Pancreas (tissue), 10 donors: ENCODE data around the gene ADGRE3. TPM values are rescaled to one million over a fixed set of nuclear protein-coding genes. Genes with fewer than 3 reads are reported as not detected.

Experiments
- ATAC-seq, 4 donors: fragments of 200-7000 bp; cut with Tn5 transposase; one replicate each; pipeline versions ENCODE4 v1.8.0 to v1.9.1; 2020; ENCODE audit warnings: mild to moderate bottlenecking in 4 of 4, moderate library complexity in 4 of 4
- DNase-seq, 6 donors: peaks; one replicate each; pipeline ENCODE4 v3.0.0-alpha.2; 2020
- FAIRE-seq: peaks from 2 replicates; lab custom pipeline; 2012; peaks lifted over from hg19 to GRCh38; lab: Jason Lieb, UNC
- H3K27ac ChIP-seq, 4 donors: fragments of 200-600 bp; sonication (generic); 1 replicate in 3 of 4; 2 replicates in 1 of 4; pipeline versions ENCODE4 v1.5.0 to v1.8.0; 2020
- H3K27me3 ChIP-seq, 4 donors: fragments of 200-600 bp; one replicate each; pipeline ENCODE4 v1.8.0; 2021
- H3K36me3 ChIP-seq, 3 donors: fragments of 200-600 bp; sonication (generic) in 1 of 3; one replicate each; pipeline versions ENCODE4 v1.5.0 to v1.8.0; 2020 to 2021
- H3K4me1 ChIP-seq, 3 donors: fragments of 200-600 bp; one replicate each; pipeline ENCODE4 v1.8.0; 2021
- H3K4me3 ChIP-seq, 4 donors: fragments of 200-600 bp; sonication (generic) in 2 of 4; one replicate each; pipeline versions ENCODE4 v1.5.0 to v1.8.0; 2020 to 2021
- H3K9me3 ChIP-seq, 4 donors: fragments of 200-600 bp; one replicate each; pipeline ENCODE4 v1.8.0; 2021
- WGBS, 2 donors: extraction: QIAGEN DNeasy Blood & Tissue Kit; methylation state at CpG; one replicate each; pipeline ENCODE4 v1.1.7; 2013; 5-methylcytosine and 5-hydroxymethylcytosine counted together
- intact Hi-C, 3 donors: fragments of 100-400 bp; cut with DNase I; formaldehyde crosslinking; loops; one replicate each; pipeline versions ENCODE4 v1.11.1 to v1.14.2; 2022
- polyA plus RNA-seq, 2 donors: library from polyadenylated mRNA; stranded (reverse); fragments of 200-250 nt; gene quantifications; one replicate each; pipeline ENCODE4 v1.2.3, GENCODE V29; 2013
- total RNA-seq, 6 donors: library from RNA; stranded (reverse); fragmentation: NEBNext Ultra II Directional in 4 of 6; extraction: Animal tissue kit (Norgen Biotek cat#: 25700) in 4 of 6; gene quantifications; one replicate each; pipeline versions ENCODE4 v1.2.1 to v1.2.4, GENCODE V29; 2021 to 2023
- TF ChIP-seq, protein P1 (sequence below), 4 donors: fragments of 200-600 bp; sonication (generic) in 3 of 4; IDR thresholded peaks; one replicate each; pipeline versions ENCODE4 v1.5.0 to v1.8.0; 2021; ENCODE audit warnings: antibody characterized with exemption in 4 of 4
- donor health status: healthy with polysubstance abuse.
- donor health status: DM: no; HTN: no; CAD: no; lungs with moderate emphysema.
- donor health status: DM: no; HTN: no; CAD: no.
- donor health status: control.
- donor health status: control.
- donor health status: Bipolar disorder and iron deficiency.
- donor health status: DM: yes; HTN: yes; CAD: no.
- donor health status: DM: no; HTN: no; CAD: no.
- donor health status: DM: no; HTN: no; CAD: no.
- donor health status: DM: yes; HTN: yes; CAD: no.

The ADGRE3 gene
- total and polyA plus RNA-seq, 8 donors, result 0.41 to 0.83 TPM; not detected in 6

DNA sequence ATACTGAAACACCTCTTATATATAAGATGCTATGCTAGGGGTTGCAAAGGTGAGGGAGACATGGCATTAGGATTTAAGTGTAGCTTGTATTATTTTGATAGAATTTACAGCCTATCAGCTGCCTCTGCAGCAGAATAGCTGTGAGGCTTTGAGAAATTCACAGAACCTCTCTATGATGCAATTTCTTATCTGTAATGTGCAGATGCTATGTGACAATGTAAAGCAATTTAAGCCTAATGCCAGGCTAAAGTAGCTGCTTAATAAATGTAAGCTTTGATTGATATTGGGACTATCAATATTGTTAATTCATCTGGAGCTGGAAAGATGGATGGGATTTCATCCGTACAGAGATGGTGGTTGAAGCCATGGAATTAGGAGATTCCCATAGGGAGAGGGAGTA is 1.6 kb downstream of the ADGRE3 start:
- Histone ChIP-seq H3K27me3 (peaks cover 0 to 4% (median 0%) of the 10 kb centered on the region in 4 donors), H3K4me1 (no peaks in the 10 kb centered on the region), H3K9me3 (no peaks in the 10 kb centered on the region), H3K27ac (no peak overlapping the region), H3K36me3 (no peaks in the 10 kb centered on the region), H3K4me3 (no peak overlapping the region)
- no peak for DNase-seq
- WGBS, 2 donors, result 31 to 32% methylated on average over 1 of the region's 1 CpG
- ATAC-seq, result no peak
- intact Hi-C loops, result no loop called here
- no peak for FAIRE-seq
- TF ChIP-seq, protein P1, sequence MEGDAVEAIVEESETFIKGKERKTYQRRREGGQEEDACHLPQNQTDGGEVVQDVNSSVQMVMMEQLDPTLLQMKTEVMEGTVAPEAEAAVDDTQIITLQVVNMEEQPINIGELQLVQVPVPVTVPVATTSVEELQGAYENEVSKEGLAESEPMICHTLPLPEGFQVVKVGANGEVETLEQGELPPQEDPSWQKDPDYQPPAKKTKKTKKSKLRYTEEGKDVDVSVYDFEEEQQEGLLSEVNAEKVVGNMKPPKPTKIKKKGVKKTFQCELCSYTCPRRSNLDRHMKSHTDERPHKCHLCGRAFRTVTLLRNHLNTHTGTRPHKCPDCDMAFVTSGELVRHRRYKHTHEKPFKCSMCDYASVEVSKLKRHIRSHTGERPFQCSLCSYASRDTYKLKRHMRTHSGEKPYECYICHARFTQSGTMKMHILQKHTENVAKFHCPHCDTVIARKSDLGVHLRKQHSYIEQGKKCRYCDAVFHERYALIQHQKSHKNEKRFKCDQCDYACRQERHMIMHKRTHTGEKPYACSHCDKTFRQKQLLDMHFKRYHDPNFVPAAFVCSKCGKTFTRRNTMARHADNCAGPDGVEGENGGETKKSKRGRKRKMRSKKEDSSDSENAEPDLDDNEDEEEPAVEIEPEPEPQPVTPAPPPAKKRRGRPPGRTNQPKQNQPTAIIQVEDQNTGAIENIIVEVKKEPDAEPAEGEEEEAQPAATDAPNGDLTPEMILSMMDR (IDR thresholded peaks at IDR 0.05), result no peak

DNA sequence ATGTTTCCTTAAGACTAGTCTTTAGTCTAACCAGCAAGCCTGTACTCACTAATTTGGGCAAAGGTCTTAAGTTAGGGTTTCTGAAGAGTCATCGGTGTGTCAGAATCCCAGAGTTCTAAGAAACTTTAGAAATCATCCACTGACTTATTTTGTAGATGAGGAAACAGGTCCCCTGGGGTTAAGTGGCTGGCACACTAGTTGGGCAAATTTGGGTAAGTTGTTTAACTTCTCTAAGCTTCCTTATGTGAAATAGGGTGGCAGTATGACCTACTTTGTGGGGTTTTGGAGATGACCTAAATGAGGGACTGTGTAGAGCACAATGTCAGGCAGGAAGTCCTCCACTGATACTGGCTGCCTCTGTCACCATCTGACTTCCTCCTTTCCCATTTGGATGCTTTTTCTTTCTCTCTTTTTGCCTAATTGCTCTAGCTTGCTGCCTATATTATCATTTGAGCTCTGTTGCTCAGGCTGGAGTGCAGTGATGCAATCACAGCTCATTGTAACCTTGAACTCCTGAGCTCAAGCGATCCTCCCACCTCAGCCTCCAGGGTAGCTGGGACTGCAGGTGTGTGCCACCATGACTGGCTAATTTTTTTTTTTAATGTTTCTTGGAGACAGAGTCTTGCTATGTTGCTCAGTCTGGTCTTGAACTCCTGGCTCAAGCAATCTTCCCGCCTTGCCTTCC is 2.3 kb downstream of the ADGRE3 start:
- intact Hi-C loops, result no loop called here

DNA sequence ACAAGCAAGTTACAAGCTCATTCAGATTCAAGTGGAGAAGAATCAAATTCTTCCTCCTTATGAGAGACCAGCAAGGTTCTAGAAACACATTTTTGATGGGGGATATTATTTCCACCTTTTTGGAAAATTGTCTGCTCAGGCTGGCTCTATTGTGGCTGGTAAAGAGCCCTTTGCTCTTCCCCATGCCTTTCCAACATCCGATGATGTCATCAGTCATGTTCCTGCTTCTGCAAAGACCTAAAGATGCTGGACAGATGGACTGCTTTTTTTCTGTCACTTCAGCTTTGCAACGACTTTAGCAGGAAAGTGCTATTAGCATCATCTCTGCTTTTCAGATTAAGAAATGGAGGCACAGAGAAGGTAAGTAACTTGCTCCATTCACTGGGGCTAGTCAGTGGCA is 4.2 kb downstream of the ADGRE3 start:
- TF ChIP-seq, protein P1 (IDR thresholded peaks at IDR 0.05), result no peak
- intact Hi-C loops, result no loop called here
- no peaks in the 10 kb centered on the region for H3K9me3 ChIP-seq
- H3K27me3 ChIP-seq, result peaks cover 0 to 2% (median 0%) of the 10 kb centered on the region in 4 donors
- no peak overlapping the region for H3K27ac ChIP-seq
- ATAC-seq (no peak), DNase-seq (no peak), FAIRE-seq (no peak)
- no peaks in the 10 kb centered on the region for H3K36me3 ChIP-seq
- H3K4me1 ChIP-seq, result no peaks in the 10 kb centered on the region
- 50 to 68% methylated on average over 2 of the region's 2 CpGs for WGBS, 2 donors
- no peak overlapping the region for H3K4me3 ChIP-seq

More for the DNA sequence above, 2.3 kb downstream of the ADGRE3 start:
- Histone ChIP-seq H3K9me3 (no peaks in the 10 kb centered on the region), H3K27ac (no peak overlapping the region), H3K27me3 (peaks cover 0 to 4% (median 0%) of the 10 kb centered on the region in 4 donors), H3K4me3 (no peak overlapping the region), H3K36me3 (no peaks in the 10 kb centered on the region), H3K4me1 (no peaks in the 10 kb centered on the region)
- TF ChIP-seq, protein P1 (IDR thresholded peaks at IDR 0.05), result no peak
- FAIRE-seq (no peak), ATAC-seq (peak in 1 of 4 donors; percentile 39), DNase-seq (no peak)
- 59 to 63% methylated on average over 3 of the region's 3 CpGs for WGBS, 2 donors

DNA sequence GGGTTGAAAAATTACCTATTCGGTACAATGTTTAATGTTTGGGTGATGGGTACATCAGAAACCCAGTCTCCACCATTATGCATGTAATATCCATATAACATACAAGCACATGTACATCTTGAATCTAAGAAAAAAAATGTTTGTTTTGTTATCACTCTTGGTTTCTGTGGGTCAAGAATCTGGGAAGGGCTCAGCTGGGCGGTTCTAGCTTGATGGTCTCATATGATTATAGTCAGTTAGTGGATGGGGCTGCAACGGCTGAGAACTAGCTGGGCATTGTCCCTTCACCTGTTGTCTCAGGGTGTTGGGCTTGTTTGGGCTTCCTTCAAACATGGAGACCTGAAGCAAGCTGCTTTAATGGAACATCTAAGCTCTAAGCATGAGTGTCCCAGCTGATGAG is 4.7 kb downstream of the ADGRE3 start:
- Histone ChIP-seq H3K4me1 (no peaks in the 10 kb centered on the region), H3K9me3 (no peaks in the 10 kb centered on the region), H3K36me3 (no peaks in the 10 kb centered on the region), H3K27ac (no peak overlapping the region), H3K4me3 (no peak overlapping the region), H3K27me3 (no peaks in the 10 kb centered on the region)
- ATAC-seq (no peak), DNase-seq (no peak), FAIRE-seq (no peak)
- TF ChIP-seq, protein P1 (IDR thresholded peaks at IDR 0.05), result no peak
- 48 to 74% methylated on average over 3 of the region's 3 CpGs for WGBS, 2 donors
- intact Hi-C loops, result no loop called here

DNA sequence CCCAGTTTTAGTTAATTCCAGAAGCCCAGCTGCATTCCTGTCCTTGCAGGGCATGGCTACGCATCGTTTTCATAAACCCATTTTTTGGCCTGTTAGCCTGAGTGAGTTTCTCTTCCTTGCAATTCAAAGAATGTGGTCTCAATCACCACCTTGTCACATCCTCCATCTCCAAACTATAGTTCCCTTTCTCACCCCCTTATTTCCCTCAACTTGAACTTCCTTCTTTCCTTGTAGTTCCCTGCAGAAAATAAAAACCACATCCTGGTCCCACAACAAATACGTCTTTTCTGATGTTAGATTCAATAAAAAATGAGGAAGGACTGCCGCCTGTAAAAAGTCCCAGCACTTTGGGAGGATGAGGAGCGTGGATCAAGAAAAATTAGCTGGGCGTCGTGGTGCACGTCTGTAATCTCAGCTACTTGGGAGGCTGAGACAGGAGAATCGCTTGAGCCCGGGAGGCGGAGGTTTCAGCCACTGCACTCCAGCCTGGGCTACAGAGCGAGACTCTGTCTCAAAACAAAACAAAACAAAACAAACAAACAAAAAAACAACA is 13.2 kb downstream of the ADGRE3 start:
- H3K4me3 ChIP-seq, result no peak overlapping the region
- FAIRE-seq (no peak), ATAC-seq (peak in 2 of 4 donors; percentile 51 to 67), DNase-seq (peak in 1 of 6 donors; percentile 15)
- intact Hi-C loops, result no loop called here
- no peaks in the 10 kb centered on the region for H3K27me3 ChIP-seq
- H3K27ac ChIP-seq, result no peak overlapping the region
- H3K9me3 ChIP-seq, result no peaks in the 10 kb centered on the region
- TF ChIP-seq, protein P1 (IDR thresholded peaks at IDR 0.05), result no peak
- 64 to 70% methylated on average over 12 of the region's 12 CpGs for WGBS, 2 donors
- H3K4me1 ChIP-seq, result no peaks in the 10 kb centered on the region
- no peaks in the 10 kb centered on the region for H3K36me3 ChIP-seq
